ENCODE measurements around the gene BHLHE23. TPM values are rescaled to one million over a fixed set of nuclear protein-coding genes. Genes with fewer than 3 reads are reported as not detected.

BHLHE23 gene
- polyA plus RNA-seq, 1 of the 3 experiments (the other 2 are of a cell fraction), result not detected

GRCh38 chr20:63015147-63015661 lies 8.4 kb upstream of the BHLHE23 start:
- Histone ChIP-seq H3K4me1 (ENCODE audit: control insufficient read depth in 1 of 2, insufficient read depth in 2 of 2, low read depth in 1 of 2, low read length in 1 of 2) (peaks cover 0 to 3% of the 10 kb centered on the region in 2 experiments; a peak in 1 of 4 replicates), H3K36me3 (replicated peaks in 1 of 2; ENCODE audit: control insufficient read depth in 1 of 2, insufficient read depth in 2 of 2, low read length in 1 of 2) (no peaks in the 10 kb centered on the region), H3K9me2 (no peaks in the 10 kb centered on the region), H3K4me2 (no peak overlapping the region), H3K9ac (no peak overlapping the region), H3K27me3 (ENCODE audit: insufficient read depth) (peaks cover 86% of the 10 kb centered on the region), H4K20me1 (ENCODE audit: insufficient read depth) (no peaks in the 10 kb centered on the region), H2AFZ (ENCODE audit: low read depth) (no peak overlapping the region), H3K27ac (ENCODE audit: low read depth in 2 of 2, low read length in 1 of 2) (no peak overlapping the region), H3F3A (replicated peaks; ENCODE audit: insufficient read depth) (peaks cover 4% of the 10 kb centered on the region), H3K79me2 (ENCODE audit: insufficient read depth) (no peaks in the 10 kb centered on the region), H3K9me3 (peaks cover 8% of the 10 kb centered on the region; the same call in 1 of the 2 replicates), H3K4me3 (ENCODE audit: low read depth in 2 of 2, low read length in 1 of 2) (no peak overlapping the region)
- ChIA-PET CTCF (interaction anchor here (1.0 to 1.5 kb wide), 3 partner anchors 10 to 140 kb away, joined by 3 read pairs; no protein-coding TSS in a partner anchor), POLR2A (no interaction called here)
- no peak for TF ChIP-seq RAD21 (IDR thresholded peaks at IDR 0.05; ENCODE audit: low read length)
- DNase-seq, result no peak
- 5% methylated on average over 5 of the region's 15 CpGs for WGBS (ENCODE audit: low lambda C conversion rate)

GRCh38 chr20:63014710-63015109 lies 7.9 kb upstream of the BHLHE23 start:
- no peak overlapping the region for H3K4me2 ChIP-seq
- WGBS (ENCODE audit: low lambda C conversion rate), result 12% methylated on average over 8 of the region's 11 CpGs
- CTCF ChIA-PET, result interaction anchor here (1.0 to 1.5 kb wide), 3 partner anchors 11 to 139 kb away, joined by 3 read pairs; no protein-coding TSS in a partner anchor

GRCh38 chr20:63014287-63014686 lies 7.5 kb upstream of the BHLHE23 start:
- H3K9ac ChIP-seq, result no peak overlapping the region
- ChIA-PET POLR2A (no interaction called here), CTCF (interaction anchor here (1.0 to 1.5 kb wide), 3 partner anchors 11 to 139 kb away, joined by 3 read pairs; no protein-coding TSS in a partner anchor)
- H4K20me1 ChIP-seq (ENCODE audit: insufficient read depth), result no peaks in the 10 kb centered on the region
- H3K9me3 ChIP-seq, result peaks cover 8% of the 10 kb centered on the region; the same call in 1 of the 2 replicates
- H3K36me3 ChIP-seq (replicated peaks in 1 of 2; ENCODE audit: control insufficient read depth in 1 of 2, insufficient read depth in 2 of 2, low read length in 1 of 2), result no peaks in the 10 kb centered on the region
- H3K27ac ChIP-seq (ENCODE audit: low read depth in 2 of 2, low read length in 1 of 2), result no peak overlapping the region
- DNase-seq, result no peak
- no peaks in the 10 kb centered on the region for H3K79me2 ChIP-seq (ENCODE audit: insufficient read depth)
- WGBS (ENCODE audit: low lambda C conversion rate), result 29% methylated on average over 6 of the region's 12 CpGs
- peaks cover 4% of the 10 kb centered on the region for H3F3A ChIP-seq (replicated peaks; ENCODE audit: insufficient read depth)
- no peak overlapping the region for H2AFZ ChIP-seq (ENCODE audit: low read depth)
- peaks cover 0 to 3% of the 10 kb centered on the region in 2 experiments; a peak in 1 of 4 replicates for H3K4me1 ChIP-seq (ENCODE audit: control insufficient read depth in 1 of 2, insufficient read depth in 2 of 2, low read depth in 1 of 2, low read length in 1 of 2)
- H3K4me2 ChIP-seq, result no peak overlapping the region
- no peak overlapping the region for H3K4me3 ChIP-seq (ENCODE audit: low read depth in 2 of 2, low read length in 1 of 2)
- H3K27me3 ChIP-seq (ENCODE audit: insufficient read depth), result peaks cover 86% of the 10 kb centered on the region
- H3K9me2 ChIP-seq, result no peaks in the 10 kb centered on the region
- TF ChIP-seq USF1 (IDR thresholded peaks at IDR 0.05; ENCODE audit: borderline replicate concordance, low read depth), result no peak
- TF ChIP-seq USF2 (IDR thresholded peaks at IDR 0.05; ENCODE audit: borderline replicate concordance, low read depth, low read length), result no peak
- no peak for TF ChIP-seq MAX (IDR thresholded peaks at IDR 0.05; ENCODE audit: low read depth)
- TF ChIP-seq RXRA (IDR thresholded peaks at IDR 0.05; ENCODE audit: borderline replicate concordance, low read depth), result no peak
- TF ChIP-seq TCF12 (IDR thresholded peaks at IDR 0.05), result no peak
- no peak for TF ChIP-seq MXI1 (IDR thresholded peaks at IDR 0.05; ENCODE audit: low read depth, low read length)
- TF ChIP-seq ELF1 (IDR thresholded peaks at IDR 0.05), result no peak
- no peak for TF ChIP-seq FOXJ3 (CRISPR knock-in tag; IDR thresholded peaks at IDR 0.05)
- no peak for TF ChIP-seq GABPA (IDR thresholded peaks at IDR 0.05; ENCODE audit: low read depth)
- no peak for TF ChIP-seq SMC3 (IDR thresholded peaks at IDR 0.05; ENCODE audit: low read depth, low read length)
- no peak for TF ChIP-seq JUND (IDR thresholded peaks at IDR 0.05)
- no peak for TF ChIP-seq TAF1 (IDR thresholded peaks at IDR 0.05; ENCODE audit: borderline replicate concordance, low read depth, low read length)

More at GRCh38 chr20:63014710-63015109, 7.9 kb upstream of the BHLHE23 start:
- TF ChIP-seq TCF12 (IDR thresholded peaks at IDR 0.05), result no peak
- TF ChIP-seq SMC3 (IDR thresholded peaks at IDR 0.05; ENCODE audit: low read depth, low read length), result no peak
- TF ChIP-seq NFIC (IDR thresholded peaks at IDR 0.05; ENCODE audit: borderline replicate concordance), result no peak
- TF ChIP-seq IRF3 (IDR thresholded peaks at IDR 0.05; ENCODE audit: low read depth, low read length), result no peak
- no peak for TF ChIP-seq TEAD4 (IDR thresholded peaks at IDR 0.05; ENCODE audit: borderline replicate concordance, insufficient read depth)
- no peak for TF ChIP-seq JUND (IDR thresholded peaks at IDR 0.05)
- TF ChIP-seq RCOR1 (IDR thresholded peaks at IDR 0.05; ENCODE audit: low read length), result no peak
- no peak for TF ChIP-seq NRF1 (IDR thresholded peaks at IDR 0.05; ENCODE audit: low read depth, low read length)
- Histone ChIP-seq H3K79me2 (ENCODE audit: insufficient read depth) (no peaks in the 10 kb centered on the region), H3K36me3 (replicated peaks in 1 of 2; ENCODE audit: control insufficient read depth in 1 of 2, insufficient read depth in 2 of 2, low read length in 1 of 2) (no peaks in the 10 kb centered on the region), H3K27me3 (ENCODE audit: insufficient read depth) (peaks cover 86% of the 10 kb centered on the region), H3K27ac (ENCODE audit: low read depth in 2 of 2, low read length in 1 of 2) (no peak overlapping the region), H3K9me2 (no peaks in the 10 kb centered on the region), H3K4me3 (ENCODE audit: low read depth in 2 of 2, low read length in 1 of 2) (no peak overlapping the region), H3K9me3 (peaks cover 8% of the 10 kb centered on the region; the same call in 1 of the 2 replicates), H2AFZ (ENCODE audit: low read depth) (no peak overlapping the region), H3K4me1 (ENCODE audit: control insufficient read depth in 1 of 2, insufficient read depth in 2 of 2, low read depth in 1 of 2, low read length in 1 of 2) (peaks cover 0 to 3% of the 10 kb centered on the region in 2 experiments; a peak in 1 of 4 replicates), H4K20me1 (ENCODE audit: insufficient read depth) (no peaks in the 10 kb centered on the region), H3F3A (replicated peaks; ENCODE audit: insufficient read depth) (peaks cover 4% of the 10 kb centered on the region), H3K9ac (no peak overlapping the region)
- POLR2A ChIA-PET, result no interaction called here
- DNase-seq, result no peak

All from SK-N-SH (cell line).